GM19468 (cell line): ENCODE data around the gene TMEM217.
"Not testable (repeated sequence)": the region's sequence is repeated elsewhere in the genome, so short reads cannot be mapped to it uniquely, and the experiment has no call there.

Experiments
- ATAC-seq: cut with Tn5 transposase; IDR thresholded peaks from one replicate; pipeline ENCODE4 v1.9.1; 2021; ENCODE audit warnings: mild to moderate bottlenecking, moderate library complexity, moderate number of reproducible peaks; ENCODE audit not compliant: unreplicated experiment; ENCODE audit errors: extremely low read depth

Gene TMEM217

GRCh38 chr6:37190159-37190535 lies 67.8 kb downstream of the TMEM217 start:
- ATAC-seq = no peak

DNA sequence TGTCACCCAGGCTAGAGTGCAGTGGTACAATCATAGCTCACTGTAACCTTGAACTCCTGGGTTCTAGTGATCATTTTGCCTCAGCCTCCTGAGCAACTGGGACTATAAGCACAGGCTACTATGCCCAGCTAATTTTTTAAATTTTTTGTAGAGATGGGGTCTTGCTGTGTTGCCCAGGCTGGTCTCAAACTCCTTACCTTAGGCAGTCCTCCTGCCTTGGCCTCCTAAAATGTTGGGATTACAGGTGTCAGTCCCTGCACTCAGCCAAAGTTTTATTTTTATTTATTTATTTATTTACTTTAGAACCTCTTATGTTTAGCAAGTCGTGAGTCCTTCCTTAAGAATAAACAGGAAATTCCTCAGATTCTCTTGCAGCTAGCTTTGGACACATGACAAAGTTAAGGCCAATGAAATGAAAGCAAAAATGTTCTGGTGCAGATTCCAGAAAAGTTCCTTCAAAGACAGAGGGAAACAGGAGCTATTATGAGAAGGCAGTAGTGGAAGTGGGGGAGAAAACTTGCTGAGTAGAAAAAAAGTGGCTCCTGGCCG lies 68.9 kb downstream of the TMEM217 start:
- ATAC-seq = no peak

GRCh38 chr6:37187321-37188022 lies 70.5 kb downstream of the TMEM217 start:
- ATAC-seq = no peak

GRCh38 chr6:37185949-37186720 lies 71.8 kb downstream of the TMEM217 start:
- ATAC-seq = not testable (repeated sequence)

DNA sequence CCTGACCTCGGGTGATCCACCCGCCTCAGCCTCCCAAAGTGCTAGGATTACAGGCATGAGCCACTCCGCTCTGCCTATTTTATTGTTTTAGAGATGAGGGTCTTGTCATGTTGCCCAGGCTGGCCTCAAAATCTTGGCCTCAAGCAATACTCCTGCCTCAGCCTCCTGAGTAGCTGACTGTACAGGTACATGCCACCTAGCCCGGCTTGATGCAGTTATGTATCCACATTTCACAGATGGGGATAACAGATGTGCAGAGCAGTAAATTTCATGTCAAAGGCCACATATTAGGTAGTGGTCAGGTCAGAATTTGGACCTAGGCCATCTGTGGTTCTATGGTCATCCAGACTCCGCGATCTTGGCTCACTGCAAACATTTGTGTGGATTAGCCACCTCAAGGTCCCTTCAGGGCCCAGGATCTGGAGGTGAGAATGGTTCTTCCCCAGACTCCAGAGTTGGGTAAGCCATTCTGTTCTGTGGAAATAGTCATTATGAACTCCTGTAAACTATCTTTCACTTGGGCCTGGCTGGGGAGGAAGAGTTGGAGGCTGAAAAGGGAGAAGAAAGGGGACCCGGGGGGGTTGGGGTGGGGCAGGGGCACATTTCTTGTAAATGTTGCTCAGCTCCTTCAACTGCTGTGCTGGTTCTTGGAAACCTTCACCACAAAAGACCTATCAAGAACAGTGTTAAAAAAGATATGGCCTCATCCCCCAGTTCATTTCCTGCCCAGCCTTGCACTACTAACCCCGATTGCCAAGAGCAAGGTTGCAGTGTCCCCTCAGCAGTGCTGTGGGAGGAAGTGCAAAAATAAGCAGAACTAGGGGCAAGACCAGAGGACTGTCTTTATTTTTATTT lies 75.0 kb downstream of the TMEM217 start:
- no peak for ATAC-seq

DNA sequence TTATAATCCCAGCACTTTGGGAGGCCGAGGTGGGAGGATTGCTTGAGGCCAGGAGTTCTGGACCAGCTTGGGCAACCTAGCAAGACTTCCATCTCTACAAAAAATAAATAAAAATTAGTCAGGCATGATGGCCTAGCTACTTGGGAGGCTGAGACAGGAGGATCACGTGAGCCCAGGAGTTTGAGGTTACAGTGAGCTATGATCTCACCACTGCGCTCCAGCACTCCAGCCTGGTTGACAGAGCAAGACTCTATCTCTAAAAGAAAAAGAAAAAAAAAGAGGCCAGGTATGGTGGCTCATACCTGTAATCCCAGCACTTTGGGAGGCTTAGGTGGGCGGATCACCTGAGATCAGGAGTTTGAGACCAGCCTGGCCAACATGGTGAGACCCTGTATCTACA lies 77.3 kb downstream of the TMEM217 start:
- not testable (repeated sequence) for ATAC-seq

DNA sequence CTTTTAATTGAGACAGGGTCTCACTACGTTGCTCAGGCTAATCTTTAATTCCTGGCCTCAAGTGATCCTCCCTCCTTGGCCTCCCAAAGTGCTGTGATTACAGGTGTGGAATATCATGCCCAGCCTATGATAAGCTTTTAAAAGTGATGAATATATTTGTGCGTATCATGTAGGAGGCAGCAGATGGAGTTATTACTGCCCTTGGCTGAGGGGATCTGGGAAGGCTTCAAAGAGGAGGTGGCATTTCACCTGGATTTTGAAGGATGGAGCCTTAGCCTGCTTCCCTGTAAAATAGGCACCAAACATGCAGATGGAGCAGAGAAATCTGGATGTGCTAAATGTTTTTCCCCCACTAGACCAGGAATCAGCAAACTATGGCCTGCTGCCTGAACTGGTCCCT lies 77.9 kb downstream of the TMEM217 start:
- ATAC-seq = no peak

DNA sequence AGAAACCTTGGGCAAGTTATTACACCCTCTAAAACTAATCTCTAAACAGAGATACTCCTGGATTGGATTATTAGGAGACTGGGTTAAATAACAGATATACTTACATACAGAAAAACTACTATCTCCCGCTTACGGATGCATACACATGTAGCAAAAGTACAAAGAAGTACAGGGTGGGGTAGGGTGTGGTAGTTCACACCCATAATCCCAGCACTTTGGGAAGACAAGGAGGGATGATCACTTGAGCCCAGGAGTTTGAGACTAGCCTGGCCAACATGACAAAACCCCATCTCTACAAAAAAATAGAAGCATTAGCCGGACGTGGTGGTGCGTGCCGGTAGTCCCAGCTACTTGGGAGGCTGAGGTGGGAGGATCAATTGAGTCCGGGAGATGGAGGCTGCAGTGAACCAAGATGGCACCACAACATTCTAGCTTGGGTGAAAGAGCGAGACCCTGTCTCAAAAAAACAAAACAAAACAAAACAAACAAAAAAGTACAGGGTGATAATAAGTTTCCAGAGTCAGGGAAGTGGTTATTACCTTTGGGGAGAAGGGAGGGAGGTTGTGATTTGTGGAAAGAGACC lies 79.9 kb downstream of the TMEM217 start:
- ATAC-seq = no peak

DNA sequence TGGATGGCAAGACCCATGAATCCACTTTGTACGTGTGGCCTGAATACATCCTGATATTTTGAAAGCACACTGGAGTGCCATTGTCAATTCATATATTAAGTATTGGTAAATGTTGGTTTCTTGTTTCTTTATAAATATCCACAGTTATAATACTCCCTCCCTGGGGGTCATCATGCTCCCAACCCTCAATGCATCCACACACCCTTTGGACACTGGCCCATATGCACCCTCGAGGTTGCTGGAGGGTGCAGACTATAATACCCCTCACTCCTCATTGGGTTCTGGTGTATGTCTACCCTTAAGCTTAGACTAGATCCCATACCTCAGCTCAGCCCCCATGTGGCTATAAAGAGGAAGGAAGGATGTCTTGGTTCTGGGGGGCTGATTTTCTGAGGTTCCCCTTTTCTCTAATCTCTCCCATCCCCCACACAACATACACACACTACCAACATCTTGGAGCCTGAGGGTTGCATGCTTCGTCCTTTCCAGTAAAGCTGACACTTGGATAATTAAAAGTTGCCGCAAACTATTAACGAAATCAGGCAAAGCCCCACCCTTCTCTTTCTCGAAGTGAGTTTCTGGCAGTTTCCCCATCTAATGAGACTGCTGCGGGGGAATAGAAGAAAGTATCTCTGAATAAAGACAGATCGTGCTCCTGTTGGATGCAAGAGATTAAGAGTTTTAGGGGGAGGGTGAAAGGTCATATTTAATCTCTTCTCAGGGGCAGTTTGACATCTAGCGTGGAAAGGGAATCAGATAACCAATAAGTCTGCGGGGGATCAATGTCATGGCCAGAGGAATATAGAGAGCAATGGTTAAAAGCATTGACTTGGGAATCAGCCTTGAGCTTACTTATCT lies 80.6 kb downstream of the TMEM217 start:
- no peak for ATAC-seq

DNA sequence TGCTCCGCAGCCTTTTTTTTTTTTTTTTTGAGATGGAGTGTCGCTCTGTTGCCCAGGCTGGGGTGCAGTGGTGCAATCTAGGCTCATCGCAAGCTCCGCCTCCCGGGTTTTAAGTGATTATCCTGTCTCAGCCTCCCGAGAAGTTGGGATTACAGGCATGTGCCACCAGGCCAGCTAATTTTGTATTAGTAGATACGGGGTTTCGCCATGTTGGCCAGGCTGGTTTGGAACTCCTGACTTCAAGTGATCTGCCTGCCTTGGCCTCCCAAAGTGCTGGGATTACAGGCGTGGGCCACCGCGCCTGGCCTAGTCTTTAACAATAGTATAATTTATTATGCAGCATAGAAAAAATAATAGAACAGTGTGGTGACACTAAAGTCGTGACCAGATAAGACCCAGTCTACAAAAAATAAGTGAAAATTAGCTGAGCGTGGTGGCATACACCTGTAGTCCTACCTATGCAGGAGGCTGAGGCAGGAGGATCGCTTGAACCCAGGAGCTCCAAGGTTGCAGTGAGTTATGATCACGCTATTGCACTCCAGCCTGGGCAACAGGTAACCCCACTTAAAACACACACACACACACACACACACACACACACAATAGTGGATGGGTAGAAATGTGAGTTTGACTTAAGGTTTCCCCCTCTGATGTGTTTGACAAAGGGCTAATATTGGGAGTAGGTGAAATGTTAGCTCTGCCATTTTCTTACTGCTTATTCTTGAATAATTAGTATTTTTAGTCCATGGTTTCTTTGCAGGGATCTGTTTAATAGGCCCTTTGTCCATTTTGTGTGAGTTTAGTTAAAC lies 81.5 kb downstream of the TMEM217 start:
- no peak for ATAC-seq

GRCh38 chr6:37175332-37176267 lies 82.3 kb downstream of the TMEM217 start:
- peak; percentile 37 for ATAC-seq

DNA sequence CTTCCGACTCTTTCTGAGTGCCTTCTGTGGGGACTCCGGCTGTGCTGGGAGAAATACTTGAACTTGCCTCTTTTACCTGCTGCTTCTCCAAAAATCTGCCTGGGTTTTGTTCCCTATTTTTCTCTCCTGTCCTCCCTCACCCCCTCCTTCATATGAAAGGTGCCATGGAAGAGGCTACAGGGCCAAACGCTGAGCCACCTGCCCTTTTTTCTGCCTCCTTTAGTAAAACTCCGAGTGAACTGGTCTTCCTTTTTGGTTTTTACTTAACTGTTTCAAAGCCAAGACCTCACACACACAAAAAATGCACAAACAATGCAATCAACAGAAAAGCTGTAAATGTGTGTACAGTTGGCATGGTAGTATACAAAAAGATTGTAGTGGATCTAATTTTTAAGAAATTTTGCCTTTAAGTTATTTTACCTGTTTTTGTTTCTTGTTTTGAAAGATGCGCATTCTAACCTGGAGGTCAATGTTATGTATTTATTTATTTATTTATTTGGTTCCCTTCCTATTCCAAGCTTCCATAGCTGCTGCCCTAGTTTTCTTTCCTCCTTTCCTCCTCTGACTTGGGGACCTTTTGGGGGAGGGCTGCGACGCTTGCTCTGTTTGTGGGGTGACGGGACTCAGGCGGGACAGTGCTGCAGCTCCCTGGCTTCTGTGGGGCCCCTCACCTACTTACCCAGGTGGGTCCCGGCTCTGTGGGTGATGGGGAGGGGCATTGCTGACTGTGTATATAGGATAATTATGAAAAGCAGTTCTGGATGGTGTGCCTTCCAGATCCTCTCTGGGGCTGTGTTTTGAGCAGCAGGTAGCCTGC lies 83.2 kb downstream of the TMEM217 start:
- no peak for ATAC-seq

- no peak for ATAC-seq
Observed at GRCh38 chr6:37174196-37174514, 83.8 kb downstream of the TMEM217 start.

DNA sequence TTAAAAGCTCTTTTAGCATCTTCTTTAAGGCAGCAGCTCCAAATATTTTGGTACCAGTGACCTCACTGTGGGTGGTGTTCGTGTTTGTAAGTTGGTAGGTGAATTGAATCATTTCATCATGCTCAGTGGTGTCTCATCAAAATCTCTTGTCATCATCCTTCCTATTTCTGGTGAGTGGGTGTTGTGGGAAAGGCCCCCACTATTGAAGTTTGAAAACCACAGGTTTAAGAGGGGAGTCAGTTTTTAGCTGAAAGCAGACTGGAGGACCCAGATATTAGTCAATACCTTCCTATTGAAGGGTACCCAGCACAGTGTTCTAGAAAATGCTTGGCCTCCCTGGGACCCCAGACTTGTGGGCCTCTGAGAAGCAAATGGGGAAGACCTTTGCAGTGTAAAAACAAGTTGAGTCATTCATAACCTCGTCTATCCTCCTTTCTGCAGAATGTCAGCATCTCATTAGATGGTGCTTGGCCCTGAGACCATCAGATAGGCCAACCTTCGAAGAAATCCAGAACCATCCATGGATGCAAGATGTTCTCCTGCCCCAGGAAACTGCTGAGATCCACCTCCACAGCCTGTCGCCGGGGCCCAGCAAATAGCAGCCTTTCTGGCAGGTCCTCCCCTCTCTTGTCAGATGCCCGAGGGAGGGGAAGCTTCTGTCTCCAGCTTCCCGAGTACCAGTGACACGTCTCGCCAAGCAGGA lies 84.3 kb downstream of the TMEM217 start:
- no peak for ATAC-seq

- ATAC-seq = no peak
Observed at GRCh38 chr6:37172912-37173492, 84.9 kb downstream of the TMEM217 start.
